Measurements from ENCODE around the gene COPG2.

Gene COPG2

DNA sequence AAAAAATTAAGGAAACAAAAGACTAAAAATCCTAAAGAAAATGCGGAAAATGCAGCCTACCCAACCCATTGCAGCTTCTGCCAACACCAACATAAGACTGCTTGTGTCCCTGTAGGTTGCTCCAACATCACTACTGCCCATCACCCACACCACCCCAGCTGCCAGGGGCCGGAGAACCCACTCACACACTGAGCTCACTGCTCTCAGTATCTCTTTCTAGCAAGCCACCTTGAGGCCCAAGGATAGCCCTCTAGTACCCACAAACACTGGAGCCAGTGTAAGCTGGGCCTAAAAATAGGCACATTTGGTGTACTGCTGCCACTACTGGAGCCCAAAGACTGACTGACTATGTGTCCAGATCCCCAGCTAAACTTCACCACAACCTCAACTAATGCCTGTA lies 109.4 kb downstream of the COPG2 start:
- Histone ChIP-seq H3K79me2 (ENCODE audit: insufficient read depth, low read length) (peaks cover 4% of the 10 kb centered on the region; the same call in 1 of the 2 replicates), H2AFZ (ENCODE audit: low read depth, low read length, severe bottlenecking) (no peak overlapping the region), H3K9ac (ENCODE audit: low read length) (no peak overlapping the region), H3K4me2 (ENCODE audit: low read depth, low read length, poor library complexity, severe bottlenecking) (peak overlapping the region; percentile 67), H3K36me3 (ENCODE audit: low read length) (peaks cover 7% of the 10 kb centered on the region), H4K20me1 (ENCODE audit: low read depth, low read length) (no peaks in the 10 kb centered on the region), H3K27ac (ENCODE audit: low read depth, low read length) (no peak overlapping the region), H3K4me3 (ENCODE audit: insufficient read depth, low read length, poor library complexity, severe bottlenecking) (no peak overlapping the region), H3K27me3 (ENCODE audit: low read length) (no peaks in the 10 kb centered on the region), H3K9me3 (ENCODE audit: insufficient read depth, low read length) (no peaks in the 10 kb centered on the region), H3F3A (ENCODE audit: insufficient read depth) (no peaks in the 10 kb centered on the region), H3K9me2 (replicated peaks; ENCODE audit: insufficient read depth, low read length) (no peaks in the 10 kb centered on the region)
- TF ChIP-seq, protein P1, sequence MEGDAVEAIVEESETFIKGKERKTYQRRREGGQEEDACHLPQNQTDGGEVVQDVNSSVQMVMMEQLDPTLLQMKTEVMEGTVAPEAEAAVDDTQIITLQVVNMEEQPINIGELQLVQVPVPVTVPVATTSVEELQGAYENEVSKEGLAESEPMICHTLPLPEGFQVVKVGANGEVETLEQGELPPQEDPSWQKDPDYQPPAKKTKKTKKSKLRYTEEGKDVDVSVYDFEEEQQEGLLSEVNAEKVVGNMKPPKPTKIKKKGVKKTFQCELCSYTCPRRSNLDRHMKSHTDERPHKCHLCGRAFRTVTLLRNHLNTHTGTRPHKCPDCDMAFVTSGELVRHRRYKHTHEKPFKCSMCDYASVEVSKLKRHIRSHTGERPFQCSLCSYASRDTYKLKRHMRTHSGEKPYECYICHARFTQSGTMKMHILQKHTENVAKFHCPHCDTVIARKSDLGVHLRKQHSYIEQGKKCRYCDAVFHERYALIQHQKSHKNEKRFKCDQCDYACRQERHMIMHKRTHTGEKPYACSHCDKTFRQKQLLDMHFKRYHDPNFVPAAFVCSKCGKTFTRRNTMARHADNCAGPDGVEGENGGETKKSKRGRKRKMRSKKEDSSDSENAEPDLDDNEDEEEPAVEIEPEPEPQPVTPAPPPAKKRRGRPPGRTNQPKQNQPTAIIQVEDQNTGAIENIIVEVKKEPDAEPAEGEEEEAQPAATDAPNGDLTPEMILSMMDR (IDR thresholded peaks at IDR 0.05; ENCODE audit: insufficient read depth, low read length, poor library complexity, severe bottlenecking) = no peak
- no peak for TF ChIP-seq EZH2phosphoT487 (conservative IDR thresholded peaks at IDR 0.05; ENCODE audit: low read length)

DNA sequence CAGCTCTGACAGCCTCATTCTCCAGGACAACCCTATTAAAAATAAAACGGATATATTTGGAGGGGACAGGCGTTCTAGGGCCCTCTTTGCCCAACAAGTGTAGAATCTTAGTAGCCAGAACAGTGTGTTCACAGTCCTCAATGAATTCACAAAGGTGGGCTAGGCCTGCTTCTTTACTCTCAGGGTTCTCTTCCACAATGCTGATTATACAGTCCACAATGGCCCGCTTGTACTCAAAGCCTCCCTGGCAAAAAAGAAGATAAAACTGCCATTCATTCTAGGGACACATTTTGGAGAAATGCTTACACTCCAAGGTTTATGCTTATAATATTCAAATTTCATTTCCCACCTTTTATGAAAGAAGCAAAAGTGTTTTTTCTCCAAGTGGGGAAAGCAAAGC lies 114.1 kb downstream of the COPG2 start:
- Histone ChIP-seq H3K9me2 (replicated peaks; ENCODE audit: insufficient read depth, low read length) (no peaks in the 10 kb centered on the region), H3K4me3 (ENCODE audit: insufficient read depth, low read length, poor library complexity, severe bottlenecking) (no peak overlapping the region), H3K79me2 (ENCODE audit: insufficient read depth, low read length) (peaks cover 2% of the 10 kb centered on the region; the same call in 1 of the 2 replicates), H3K4me2 (ENCODE audit: low read depth, low read length, poor library complexity, severe bottlenecking) (no peak overlapping the region), H3K36me3 (ENCODE audit: low read length) (peaks cover 7% of the 10 kb centered on the region; the same call in 1 of the 2 replicates), H2AFZ (ENCODE audit: low read depth, low read length, severe bottlenecking) (no peak overlapping the region), H3K27me3 (ENCODE audit: low read length) (no peaks in the 10 kb centered on the region), H4K20me1 (ENCODE audit: low read depth, low read length) (no peaks in the 10 kb centered on the region), H3K9ac (ENCODE audit: low read length) (no peak overlapping the region), H3K9me3 (ENCODE audit: insufficient read depth, low read length) (no peaks in the 10 kb centered on the region), H3K27ac (ENCODE audit: low read depth, low read length) (no peak overlapping the region), H3F3A (ENCODE audit: insufficient read depth) (no peaks in the 10 kb centered on the region)
- TF ChIP-seq, protein P1 (IDR thresholded peaks at IDR 0.05; ENCODE audit: insufficient read depth, low read length, poor library complexity, severe bottlenecking) = no peak
- no peak for TF ChIP-seq EZH2phosphoT487 (conservative IDR thresholded peaks at IDR 0.05; ENCODE audit: low read length)

DNA sequence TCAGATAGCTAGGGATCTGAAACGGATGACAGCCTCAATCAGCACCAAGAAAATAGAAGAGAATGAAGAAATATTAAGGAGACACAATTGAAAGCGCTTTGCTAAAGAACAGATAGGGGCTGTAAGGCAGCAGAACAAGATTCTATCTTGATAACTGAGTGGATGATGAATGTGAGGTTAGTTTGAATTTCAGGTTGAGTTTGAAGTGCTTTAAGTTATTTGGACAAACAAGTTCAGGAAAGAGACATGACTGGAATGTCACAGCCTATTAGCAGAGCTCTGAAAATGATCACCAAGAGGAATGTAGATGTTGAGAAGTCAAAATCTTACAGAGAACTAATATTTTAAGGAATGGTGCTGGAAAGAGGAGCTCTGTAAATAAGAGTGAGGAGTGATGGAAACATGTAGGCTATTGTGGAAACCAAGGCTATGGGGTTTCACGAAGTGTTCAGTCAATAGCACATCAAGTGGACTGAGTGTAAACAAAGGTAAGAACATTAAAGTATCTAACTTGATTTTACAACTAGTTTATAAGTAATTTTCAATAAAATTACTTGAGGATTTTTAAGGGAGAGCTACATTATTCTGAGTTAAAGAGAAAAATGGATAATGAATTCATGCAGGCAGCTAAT lies 115.0 kb downstream of the COPG2 start:
- no peak overlapping the region for H2AFZ ChIP-seq (ENCODE audit: low read depth, low read length, severe bottlenecking)
- H3F3A ChIP-seq (ENCODE audit: insufficient read depth) = no peaks in the 10 kb centered on the region
- TF ChIP-seq EZH2phosphoT487 (conservative IDR thresholded peaks at IDR 0.05; ENCODE audit: low read length) = no peak
- TF ChIP-seq, protein P1 (IDR thresholded peaks at IDR 0.05; ENCODE audit: insufficient read depth, low read length, poor library complexity, severe bottlenecking) = no peak
- H3K9me2 ChIP-seq (replicated peaks; ENCODE audit: insufficient read depth, low read length) = no peaks in the 10 kb centered on the region
- no peaks in the 10 kb centered on the region for H4K20me1 ChIP-seq (ENCODE audit: low read depth, low read length)
- H3K79me2 ChIP-seq (ENCODE audit: insufficient read depth, low read length) = no peaks in the 10 kb centered on the region
- peaks cover 10% of the 10 kb centered on the region; the same call in 1 of the 2 replicates for H3K36me3 ChIP-seq (ENCODE audit: low read length)
- no peak overlapping the region for H3K9ac ChIP-seq (ENCODE audit: low read length)
- H3K9me3 ChIP-seq (ENCODE audit: insufficient read depth, low read length) = no peaks in the 10 kb centered on the region
- H3K27me3 ChIP-seq (ENCODE audit: low read length) = no peaks in the 10 kb centered on the region
- no peak overlapping the region for H3K27ac ChIP-seq (ENCODE audit: low read depth, low read length)
- no peak overlapping the region for H3K4me3 ChIP-seq (ENCODE audit: insufficient read depth, low read length, poor library complexity, severe bottlenecking)
- H3K4me2 ChIP-seq (ENCODE audit: low read depth, low read length, poor library complexity, severe bottlenecking) = no peak overlapping the region
